ENCODE measurements around the gene ATP2B2.

DNA sequence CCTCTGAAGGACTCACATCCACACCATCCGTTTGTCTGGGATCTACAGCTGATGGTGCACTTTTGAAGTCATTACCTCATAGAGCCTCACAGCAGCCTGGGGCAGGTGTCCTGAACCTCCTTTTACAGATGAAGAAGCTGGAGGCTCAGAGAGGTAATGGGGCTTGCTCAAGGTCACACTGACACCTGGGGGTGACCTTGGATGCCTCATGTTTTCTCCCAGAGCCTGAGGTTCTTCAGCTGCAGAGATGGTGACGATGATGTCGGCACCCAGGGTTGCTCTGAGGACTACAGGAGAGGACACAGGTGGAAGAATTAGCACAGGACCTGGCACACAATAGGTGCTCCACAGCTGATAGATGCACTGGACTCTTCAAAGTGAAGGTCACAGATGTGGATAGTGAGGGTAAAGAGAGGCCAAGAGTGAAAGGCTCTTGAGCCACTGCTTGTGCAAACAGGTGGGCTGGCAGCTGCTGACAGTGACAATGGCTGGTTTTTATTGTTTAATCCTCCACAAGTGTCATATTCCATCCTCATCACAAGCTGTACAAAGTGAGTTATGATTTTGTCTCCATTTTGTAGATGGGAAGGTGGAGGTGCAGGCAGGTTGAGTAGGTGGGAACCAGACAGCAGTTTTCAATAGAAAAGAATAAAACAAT lies 17.4 kb upstream of the ATP2B2 start:
- TF ChIP-seq, protein P1, sequence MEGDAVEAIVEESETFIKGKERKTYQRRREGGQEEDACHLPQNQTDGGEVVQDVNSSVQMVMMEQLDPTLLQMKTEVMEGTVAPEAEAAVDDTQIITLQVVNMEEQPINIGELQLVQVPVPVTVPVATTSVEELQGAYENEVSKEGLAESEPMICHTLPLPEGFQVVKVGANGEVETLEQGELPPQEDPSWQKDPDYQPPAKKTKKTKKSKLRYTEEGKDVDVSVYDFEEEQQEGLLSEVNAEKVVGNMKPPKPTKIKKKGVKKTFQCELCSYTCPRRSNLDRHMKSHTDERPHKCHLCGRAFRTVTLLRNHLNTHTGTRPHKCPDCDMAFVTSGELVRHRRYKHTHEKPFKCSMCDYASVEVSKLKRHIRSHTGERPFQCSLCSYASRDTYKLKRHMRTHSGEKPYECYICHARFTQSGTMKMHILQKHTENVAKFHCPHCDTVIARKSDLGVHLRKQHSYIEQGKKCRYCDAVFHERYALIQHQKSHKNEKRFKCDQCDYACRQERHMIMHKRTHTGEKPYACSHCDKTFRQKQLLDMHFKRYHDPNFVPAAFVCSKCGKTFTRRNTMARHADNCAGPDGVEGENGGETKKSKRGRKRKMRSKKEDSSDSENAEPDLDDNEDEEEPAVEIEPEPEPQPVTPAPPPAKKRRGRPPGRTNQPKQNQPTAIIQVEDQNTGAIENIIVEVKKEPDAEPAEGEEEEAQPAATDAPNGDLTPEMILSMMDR (IDR thresholded peaks at IDR 0.05; ENCODE audit: low read depth, low read length), result no peak
- TF ChIP-seq EZH2phosphoT487 (IDR thresholded peaks at IDR 0.05; ENCODE audit: low read depth), result no peak
